ENCODE results near the gene XRCC2.
"Not testable (repeated sequence)": the region's sequence is repeated elsewhere in the genome, so short reads cannot be mapped to it uniquely, and the experiment has no call there.

XRCC2 gene

GRCh38 chr7:152636441-152636840 lies 39.5 kb downstream of the XRCC2 start:
- in situ Hi-C loops (cut with HindIII; ENCODE audit: low sequenced_read_pairs) = no loop called here
- DNase-seq (ENCODE audit: low read depth, low spot score) = no peak
- TF ChIP-seq CTCF (IDR thresholded peaks at IDR 0.05; ENCODE audit: low read depth, low read length) = no peak
- H3K4me3 ChIP-seq (ENCODE audit: low read depth, low read length) = no peak overlapping the region

- H3K4me3 ChIP-seq (ENCODE audit: low read depth, low read length) = no peak overlapping the region
- TF ChIP-seq CTCF (IDR thresholded peaks at IDR 0.05; ENCODE audit: low read depth, low read length) = no peak
- in situ Hi-C loops (cut with HindIII; ENCODE audit: low sequenced_read_pairs) = no loop called here
- DNase-seq (ENCODE audit: low read depth, low spot score) = no peak
These were observed 42.4 kb downstream of the XRCC2 start for GRCh38 chr7:152633504-152633903.

GRCh38 chr7:152633072-152633471 lies 42.9 kb downstream of the XRCC2 start:
- no peak overlapping the region for H3K4me3 ChIP-seq (ENCODE audit: low read depth, low read length)
- in situ Hi-C loops (cut with HindIII; ENCODE audit: low sequenced_read_pairs) = no loop called here
- no peak for TF ChIP-seq CTCF (IDR thresholded peaks at IDR 0.05; ENCODE audit: low read depth, low read length)
- DNase-seq (ENCODE audit: low read depth, low spot score) = no peak

- in situ Hi-C loops (cut with HindIII; ENCODE audit: low sequenced_read_pairs); DNase-seq (ENCODE audit: low read depth, low spot score); H3K4me3 ChIP-seq (ENCODE audit: low read depth, low read length): not testable (repeated sequence)
These were observed 47.2 kb downstream of the XRCC2 start for GRCh38 chr7:152628772-152629171.

GRCh38 chr7:152624228-152624627 lies 51.7 kb downstream of the XRCC2 start:
- no peak overlapping the region for H3K4me3 ChIP-seq (ENCODE audit: low read depth, low read length)
- TF ChIP-seq CTCF (IDR thresholded peaks at IDR 0.05; ENCODE audit: low read depth, low read length) = no peak
- no peak for DNase-seq (ENCODE audit: low read depth, low spot score)
- in situ Hi-C loops (cut with HindIII; ENCODE audit: low sequenced_read_pairs) = no loop called here

GRCh38 chr7:152621426-152621825 lies 54.5 kb downstream of the XRCC2 start:
- H3K4me3 ChIP-seq (ENCODE audit: low read depth, low read length) = no peak overlapping the region
- no peak for TF ChIP-seq CTCF (IDR thresholded peaks at IDR 0.05; ENCODE audit: low read depth, low read length)
- DNase-seq (ENCODE audit: low read depth, low spot score) = no peak
- in situ Hi-C loops (cut with HindIII; ENCODE audit: low sequenced_read_pairs) = no loop called here

GRCh38 chr7:152619027-152619739 lies 56.8 kb downstream of the XRCC2 start:
- TF ChIP-seq CTCF (IDR thresholded peaks at IDR 0.05; ENCODE audit: low read depth, low read length) = no peak

More at GRCh38 chr7:152619027-152619739, 56.8 kb downstream of the XRCC2 start:
- in situ Hi-C loops (cut with HindIII; ENCODE audit: low sequenced_read_pairs) = no loop called here
- H3K4me3 ChIP-seq (ENCODE audit: low read depth, low read length) = no peak overlapping the region
- DNase-seq (ENCODE audit: low read depth, low spot score) = no peak
